Mammary epithelial cell (primary cell): ENCODE measurements around the gene RPL36.

Source experiments
- CTCF ChIP-seq, 2 donors: IDR thresholded peaks in 1 of 2; conservative IDR thresholded peaks in 1 of 2; 2 replicates each; pipeline ENCODE4 v1.5.1; 2011 to 2012; ENCODE audit warnings: inconsistent platforms in 2 of 2, low read length in 2 of 2, mild to moderate bottlenecking in 2 of 2, control low read depth in 1 of 2, low read depth in 1 of 2; ENCODE audit not compliant: insufficient read depth in 1 of 2; ENCODE audit errors: extremely low read depth in 1 of 2
- EZH2 ChIP-seq: IDR thresholded peaks from 2 replicates; pipeline ENCODE4 v1.6.1; 2012; ENCODE audit warnings: low read length, inconsistent platforms, borderline replicate concordance

DNA sequence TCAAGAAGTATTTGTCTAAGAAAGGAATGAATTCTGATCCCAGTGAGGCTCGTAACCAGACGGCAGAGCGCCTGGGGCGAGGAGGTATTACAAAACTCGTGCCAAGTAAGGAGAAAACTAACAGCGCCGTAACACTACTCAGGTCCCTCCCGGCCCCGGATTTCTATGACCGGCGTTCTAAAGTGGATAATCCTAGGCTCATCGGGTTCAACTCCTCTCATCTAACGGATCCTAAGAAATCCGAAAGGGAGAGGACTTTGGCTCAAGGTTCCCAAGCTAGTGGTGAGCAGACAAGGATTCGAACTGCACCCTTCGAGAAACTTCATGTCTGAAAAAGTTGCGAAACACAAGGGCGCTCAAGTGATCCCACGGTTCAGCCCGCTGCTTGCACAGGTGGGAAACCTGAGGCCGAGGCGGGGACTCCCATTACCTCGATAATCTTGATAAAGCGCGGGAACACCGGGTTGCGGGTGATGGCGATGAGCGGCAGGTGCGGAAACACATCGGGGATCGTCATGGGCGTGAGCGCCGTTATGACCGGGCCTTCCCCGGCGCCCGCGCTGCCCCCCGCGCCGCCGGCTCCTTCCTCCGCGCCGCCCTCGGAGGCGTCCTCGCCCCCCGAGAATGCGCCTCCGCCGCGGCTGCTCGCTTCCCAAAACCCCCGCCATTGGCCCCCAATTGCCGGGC, 29.3 kb downstream of the RPL36 start:
- TF ChIP-seq CTCF (conservative IDR thresholded peaks at IDR 0.05 in 1 of 2, IDR thresholded peaks at IDR 0.05 in 1 of 2; ENCODE audit: extremely low read depth in 1 of 2, insufficient read depth in 1 of 2, low read depth in 1 of 2, low read length in 2 of 2) (no peak), EZH2 (no peak)
